Stomach (tissue), 9 donors: ENCODE data around the gene PSMB8. TPM values are rescaled to one million over a fixed set of nuclear protein-coding genes. Genes with fewer than 3 reads are reported as not detected.
"Not testable (repeated sequence)": the region's sequence is repeated elsewhere in the genome, so short reads cannot be mapped to it uniquely, and the experiment has no call there.

Experiments
- DNase-seq, 2 donors: peaks; one replicate each; pipeline versions ENCODE4 v3.0.0 to v3.0.0-alpha.2; 2013 to 2019
- H3K27ac ChIP-seq, 5 donors: fragments of 200-600 bp in 4 of 5; sonication (generic) in 4 of 5; one replicate each; pipeline ENCODE4 v1.5.1; 2013 to 2019; ENCODE audit warnings: mild to moderate bottlenecking in 1 of 5, moderate library complexity in 1 of 5
- H3K27me3 ChIP-seq, 3 donors: fragments of 200-600 bp; sonication (generic); one replicate each; pipeline ENCODE4 v1.5.1; 2017 to 2019; ENCODE audit warnings: mixed run types in 1 of 3
- H3K36me3 ChIP-seq, 4 donors: fragments of 200-600 bp; sonication (generic); 1 replicate in 3 of 4; 2 replicates in 1 of 4; pipeline ENCODE4 v1.5.1; 2016 to 2019
- H3K4me1 ChIP-seq, 4 donors: fragments of 200-600 bp; sonication (generic); one replicate each; pipeline ENCODE4 v1.5.1; 2016 to 2019
- H3K4me3 ChIP-seq, 4 donors: fragments of 200-600 bp; sonication (generic) in 3 of 4; one replicate each; pipeline ENCODE4 v1.5.1; 2016 to 2019; ENCODE audit warnings: mild to moderate bottlenecking in 1 of 4
- H3K9me3 ChIP-seq, 4 donors: fragments of 200-600 bp; sonication (generic); one replicate each; pipeline ENCODE4 v1.5.1; 2016 to 2019
- EP300 ChIP-seq: sonication (generic); formaldehyde crosslinking; IDR thresholded peaks from one replicate; pipeline ENCODE4 v1.6.1; 2017; ENCODE audit warnings: antibody characterized with exemption
- POLR2A ChIP-seq, 4 donors: fragments of 450-650 bp; IDR thresholded peaks; one replicate each; pipeline ENCODE4 v1.6.1; 2016; ENCODE audit warnings: antibody characterized with exemption in 4 of 4, control low read depth in 2 of 4, mild to moderate bottlenecking in 1 of 4, moderate library complexity in 1 of 4
- POLR2AphosphoS5 ChIP-seq, 3 donors: sonication (generic); formaldehyde crosslinking; IDR thresholded peaks; one replicate each; pipeline ENCODE4 v1.6.1; 2016; ENCODE audit warnings: antibody characterized with exemption in 3 of 3
- WGBS, 5 donors: extraction: QIAGEN DNeasy Blood & Tissue Kit in 3 of 5; methylation state at CpG; one replicate each; pipeline versions ENCODE4 v1.1.5 to v1.1.7; 2013 to 2018; 5-methylcytosine and 5-hydroxymethylcytosine counted together
- intact Hi-C: fragments of 100-400 bp; cut with DNase I; formaldehyde crosslinking; loops from one replicate; pipeline ENCODE4 v1.15.1; 2023; ENCODE audit warnings: low total_unique reads
- polyA plus RNA-seq, 3 donors: library from polyadenylated mRNA; stranded (reverse); fragments of 200-250 nt; gene quantifications; one replicate each; pipeline ENCODE4 v1.2.3, GENCODE V29; 2013
- total RNA-seq, 5 donors: library from RNA; depleted of rRNA; stranded (reverse); fragments of >200 nt; gene quantifications; one replicate each; pipeline versions ENCODE4 v1.1.0 to v1.2.3, GENCODE V29; 2014 to 2016
- TF ChIP-seq, protein P1 (sequence below), 7 experiments: fragments of 450-650 bp in 4 of 7; fragments of 200-600 bp in 3 of 7; sonication (generic) in 3 of 7; IDR thresholded peaks; one replicate each; pipeline ENCODE4 v1.5.1; 2016 to 2019; ENCODE audit warnings: antibody characterized with exemption in 7 of 7, control low read depth in 2 of 7, mild to moderate bottlenecking in 1 of 7
- donor health status: healthy with polysubstance abuse.
- donor health status: Bipolar disorder and iron deficiency.
- donor health status: healthy.

Gene PSMB8
- total and polyA plus RNA-seq, 8 donors, result 2.7 to 177 (median 25.4) TPM

DNA sequence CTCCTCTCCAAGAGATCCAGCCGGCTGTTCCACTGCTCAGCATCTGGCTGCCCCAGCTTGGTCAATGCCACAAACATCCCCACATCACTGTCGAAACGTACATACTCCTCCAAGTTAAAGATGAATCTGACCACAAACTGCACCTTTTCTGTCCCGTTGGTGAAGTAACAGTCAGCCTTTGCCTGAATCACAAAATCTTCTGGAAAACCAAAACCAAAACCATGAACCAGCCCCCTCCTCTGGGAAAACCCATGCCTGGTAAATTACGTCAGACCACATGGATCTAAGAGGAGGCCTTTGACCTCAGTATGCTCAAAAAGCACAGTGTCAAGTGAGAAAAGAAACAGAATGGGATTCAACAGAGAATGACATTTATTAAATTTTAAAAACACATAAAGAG, 28.7 kb downstream of the PSMB8 start:
- Histone ChIP-seq H3K27me3 (peaks cover 0 to 9% (median 0%) of the 10 kb centered on the region in 3 donors), H3K27ac (peak overlapping the region in 1 of 5 donors; percentile 45), H3K4me3 (no peak overlapping the region), H3K36me3 (no peaks in the 10 kb centered on the region), H3K4me1 (no peaks in the 10 kb centered on the region), H3K9me3 (no peaks in the 10 kb centered on the region)
- WGBS, 5 donors, result 75 to 80% (median 79%) methylated on average over 5 of the region's 5 CpGs
- intact Hi-C loops, result no loop called here
- DNase-seq, result peak in 1 of 2 donors; percentile 39
- TF ChIP-seq EP300 (no peak), POLR2AphosphoS5 (IDR thresholded peaks at IDR 0.05) (no peak), POLR2A (IDR thresholded peaks at IDR 0.05) (no peak)
- TF ChIP-seq, protein P1, sequence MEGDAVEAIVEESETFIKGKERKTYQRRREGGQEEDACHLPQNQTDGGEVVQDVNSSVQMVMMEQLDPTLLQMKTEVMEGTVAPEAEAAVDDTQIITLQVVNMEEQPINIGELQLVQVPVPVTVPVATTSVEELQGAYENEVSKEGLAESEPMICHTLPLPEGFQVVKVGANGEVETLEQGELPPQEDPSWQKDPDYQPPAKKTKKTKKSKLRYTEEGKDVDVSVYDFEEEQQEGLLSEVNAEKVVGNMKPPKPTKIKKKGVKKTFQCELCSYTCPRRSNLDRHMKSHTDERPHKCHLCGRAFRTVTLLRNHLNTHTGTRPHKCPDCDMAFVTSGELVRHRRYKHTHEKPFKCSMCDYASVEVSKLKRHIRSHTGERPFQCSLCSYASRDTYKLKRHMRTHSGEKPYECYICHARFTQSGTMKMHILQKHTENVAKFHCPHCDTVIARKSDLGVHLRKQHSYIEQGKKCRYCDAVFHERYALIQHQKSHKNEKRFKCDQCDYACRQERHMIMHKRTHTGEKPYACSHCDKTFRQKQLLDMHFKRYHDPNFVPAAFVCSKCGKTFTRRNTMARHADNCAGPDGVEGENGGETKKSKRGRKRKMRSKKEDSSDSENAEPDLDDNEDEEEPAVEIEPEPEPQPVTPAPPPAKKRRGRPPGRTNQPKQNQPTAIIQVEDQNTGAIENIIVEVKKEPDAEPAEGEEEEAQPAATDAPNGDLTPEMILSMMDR (IDR thresholded peaks at IDR 0.05), result no peak

DNA sequence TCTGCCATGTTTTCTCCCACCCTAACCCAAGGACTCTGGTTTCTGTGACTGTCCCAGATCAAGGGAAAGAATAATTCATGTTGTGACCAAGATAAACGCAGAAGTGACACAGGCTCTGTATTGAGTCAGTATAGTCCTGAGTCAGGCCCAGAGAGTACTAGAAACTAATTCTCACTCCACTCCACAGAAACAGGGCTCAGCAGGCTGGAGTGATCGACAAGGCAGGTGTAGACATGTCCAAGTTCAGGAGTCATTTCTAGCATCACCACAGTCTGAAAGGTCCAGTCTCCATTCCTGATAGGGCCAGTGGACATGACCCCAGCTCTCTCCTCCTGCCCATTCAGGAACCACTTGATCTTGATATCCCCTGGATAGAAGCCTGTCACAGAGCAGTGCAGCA, 29.7 kb downstream of the PSMB8 start:
- H3K36me3 ChIP-seq, result no peaks in the 10 kb centered on the region
- no peak overlapping the region for H3K27ac ChIP-seq
- H3K27me3 ChIP-seq, result peaks cover 0 to 9% (median 0%) of the 10 kb centered on the region in 3 donors
- intact Hi-C loops, result no loop called here
- 68 to 92% (median 89%) methylated on average over 2 of the region's 2 CpGs for WGBS, 5 donors
- H3K4me1 ChIP-seq, result no peaks in the 10 kb centered on the region
- DNase-seq, result no peak
- H3K4me3 ChIP-seq, result no peak overlapping the region
- no peaks in the 10 kb centered on the region for H3K9me3 ChIP-seq
- TF ChIP-seq POLR2AphosphoS5 (IDR thresholded peaks at IDR 0.05) (no peak), EP300 (no peak)

DNA sequence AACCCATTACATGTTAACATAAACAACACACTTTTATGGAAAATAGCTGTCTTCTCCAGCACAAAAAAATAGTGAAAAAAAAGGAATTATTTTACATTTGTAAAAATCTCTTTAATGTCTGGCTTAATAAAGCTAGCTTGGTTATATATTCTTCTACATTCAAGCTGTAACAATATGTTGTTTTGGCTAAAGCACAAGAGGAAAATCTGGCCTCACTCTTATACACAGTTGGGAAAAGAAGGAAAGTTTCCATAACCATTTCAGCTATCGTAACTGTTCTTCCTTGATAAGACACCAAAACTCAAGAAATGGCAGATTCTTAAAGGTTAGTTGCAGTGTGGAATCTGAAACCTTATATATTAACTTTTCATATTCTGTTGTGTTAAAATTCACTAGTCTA, 34.7 kb downstream of the PSMB8 start:
- Histone ChIP-seq H3K9me3 (no peaks in the 10 kb centered on the region), H3K27me3 (peaks cover 0 to 26% (median 7%) of the 10 kb centered on the region in 3 donors), H3K36me3 (no peaks in the 10 kb centered on the region), H3K4me3 (no peak overlapping the region), H3K4me1 (no peaks in the 10 kb centered on the region), H3K27ac (no peak overlapping the region)
- TF ChIP-seq, protein P1 (IDR thresholded peaks at IDR 0.05), result no peak
- no peak for TF ChIP-seq POLR2A (IDR thresholded peaks at IDR 0.05)
- TF ChIP-seq POLR2AphosphoS5 (IDR thresholded peaks at IDR 0.05), result no peak
- no peak for TF ChIP-seq EP300
- WGBS, 5 donors, result 0 to 51% (median 33%) methylated on average over 1 of the region's 1 CpG
- intact Hi-C loops, result no loop called here
- DNase-seq, result no peak

DNA sequence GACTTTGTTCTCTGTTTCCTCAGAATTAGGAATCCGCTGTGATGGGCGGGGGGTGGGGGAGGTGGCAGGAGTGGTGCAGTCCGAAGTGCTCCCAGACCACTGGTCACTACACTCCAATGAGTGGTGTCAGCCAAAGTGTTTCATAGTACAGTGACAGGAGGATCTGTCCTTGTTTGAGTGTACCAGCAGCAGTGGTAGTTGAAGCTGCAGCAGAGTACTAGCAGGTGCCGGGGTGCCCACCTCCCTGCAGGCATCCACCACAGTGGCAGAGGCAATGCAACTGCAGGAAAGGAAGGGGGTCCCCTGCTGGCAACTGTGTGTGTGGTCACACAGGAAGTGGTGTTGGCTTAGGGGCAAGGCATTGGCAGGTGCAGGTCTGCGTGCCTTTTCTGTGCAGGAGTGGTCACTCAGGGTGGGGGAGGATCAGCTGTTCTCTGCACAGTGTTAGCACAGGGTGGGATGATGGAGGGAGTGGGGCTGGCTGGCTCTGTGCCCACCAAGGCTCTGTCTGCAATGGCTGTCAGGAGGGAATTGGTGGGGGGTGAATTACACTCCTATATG, 36.7 kb downstream of the PSMB8 start:
- 73 to 89% (median 75%) methylated on average over 3 to 5 of the region's 5 CpGs for WGBS, 5 donors
- Histone ChIP-seq H3K4me3 (no peak overlapping the region), H3K27ac (no peak overlapping the region), H3K4me1 (no peaks in the 10 kb centered on the region), H3K36me3 (no peaks in the 10 kb centered on the region), H3K27me3 (peaks cover 0 to 30% (median 7%) of the 10 kb centered on the region in 3 donors), H3K9me3 (no peaks in the 10 kb centered on the region)
- TF ChIP-seq POLR2AphosphoS5 (IDR thresholded peaks at IDR 0.05) (no peak), POLR2A (IDR thresholded peaks at IDR 0.05) (no peak), EP300 (no peak)
- TF ChIP-seq, protein P1 (IDR thresholded peaks at IDR 0.05), result no peak
- intact Hi-C loops, result no loop called here
- no peak for DNase-seq

DNA sequence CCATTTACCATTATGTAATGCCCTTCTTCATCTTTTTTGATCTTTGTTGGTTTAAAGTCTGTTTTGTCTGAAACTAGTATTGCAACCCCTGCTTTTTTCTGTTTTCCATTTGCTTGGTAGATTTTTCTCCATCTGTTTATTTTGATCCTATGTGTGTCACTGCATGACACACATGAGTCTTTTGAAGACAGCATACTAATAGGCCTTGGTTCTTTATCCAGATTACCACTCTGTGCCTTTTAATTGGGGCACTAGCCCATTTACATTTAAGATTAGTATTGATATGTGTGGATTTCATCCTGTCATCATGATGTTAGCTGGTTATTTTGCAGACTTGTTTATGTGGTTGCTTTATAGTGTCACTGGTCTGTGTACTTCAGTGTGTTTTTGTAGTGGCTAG, 38.4 kb downstream of the PSMB8 start:
- H3K27ac ChIP-seq, H3K4me1 ChIP-seq, H3K36me3 ChIP-seq, H3K4me3 ChIP-seq, DNase-seq, H3K9me3 ChIP-seq, intact Hi-C loops: not testable (repeated sequence)
- H3K27me3 ChIP-seq, result peaks cover 0 to 44% (median 7%) of the 10 kb centered on the region in 3 donors
